ENCODE measurements around the gene LETM1. TPM values are rescaled to one million over a fixed set of nuclear protein-coding genes. Genes with fewer than 3 reads are reported as not detected.

The LETM1 gene
- total RNA-seq, 4 donors from 2014 or later: 93.3 to 151 (median 121) TPM

GRCh38 chr4:1767770-1768366, 88.1 kb downstream of the LETM1 start:
- Histone ChIP-seq H3K27me3 (peaks cover 0 to 18% of the 10 kb centered on the region in 2 donors), H3K36me3 (no peaks in the 10 kb centered on the region), H3K4me3 (peak overlapping the region; percentile 33 to 65 (median 54)), H3K4me1 (peaks cover 0 to 23% (median 10%) of the 10 kb centered on the region in 4 donors), H3K27ac (no peak overlapping the region), H3K9me3 (no peaks in the 10 kb centered on the region)
- peak in 2 of 3 donors; percentile 55 to 71 for DNase-seq
- no peak for TF ChIP-seq POLR2A (IDR thresholded peaks at IDR 0.05)
- peak in 4 of 6 experiments; percentile 12 to 31 (median 14) for TF ChIP-seq CTCF (IDR thresholded peaks at IDR 0.05)

- Histone ChIP-seq H3K27ac (no peak overlapping the region), H3K36me3 (no peaks in the 10 kb centered on the region), H3K4me1 (peaks cover 0 to 24% (median 10%) of the 10 kb centered on the region in 4 donors), H3K27me3 (peaks cover 0 to 18% of the 10 kb centered on the region in 2 donors), H3K4me3 (peak overlapping the region; percentile 33 to 65 (median 54)), H3K9me3 (no peaks in the 10 kb centered on the region)
- peak in 1 of 3 donors; percentile 25 for DNase-seq
- TF ChIP-seq POLR2A (IDR thresholded peaks at IDR 0.05) (no peak), CTCF (IDR thresholded peaks at IDR 0.05) (no peak)
These were observed 88.7 kb downstream of the LETM1 start for GRCh38 chr4:1767061-1767769.

- H3K4me3 ChIP-seq: peak overlapping the region; percentile 33 to 65 (median 54)
- H3K9me3 ChIP-seq: no peaks in the 10 kb centered on the region
- TF ChIP-seq POLR2A (IDR thresholded peaks at IDR 0.05) (no peak), CTCF (IDR thresholded peaks at IDR 0.05) (no peak)
- no peak overlapping the region for H3K27ac ChIP-seq
- no peaks in the 10 kb centered on the region for H3K36me3 ChIP-seq
- no peak for DNase-seq
- H3K27me3 ChIP-seq: peaks cover 0 to 18% of the 10 kb centered on the region in 2 donors
- peaks cover 0 to 24% (median 10%) of the 10 kb centered on the region in 4 donors for H3K4me1 ChIP-seq
These were observed 89.6 kb downstream of the LETM1 start for GRCh38 chr4:1766106-1767060.

GRCh38 chr4:1765409-1766072, 90.4 kb downstream of the LETM1 start:
- H3K4me3 ChIP-seq: no peak overlapping the region
- H3K9me3 ChIP-seq: no peaks in the 10 kb centered on the region
- TF ChIP-seq POLR2A (IDR thresholded peaks at IDR 0.05): no peak
- no peak for TF ChIP-seq CTCF (IDR thresholded peaks at IDR 0.05)
- H3K4me1 ChIP-seq: peaks cover 0 to 24% (median 10%) of the 10 kb centered on the region in 4 donors
- DNase-seq: no peak
- no peak overlapping the region for H3K27ac ChIP-seq
- H3K36me3 ChIP-seq: no peaks in the 10 kb centered on the region
- peaks cover 0 to 18% of the 10 kb centered on the region in 2 donors for H3K27me3 ChIP-seq

- H3K4me1 ChIP-seq: peaks cover 0 to 24% (median 10%) of the 10 kb centered on the region in 4 donors
- no peak overlapping the region for H3K4me3 ChIP-seq
- no peak overlapping the region for H3K27ac ChIP-seq
- no peaks in the 10 kb centered on the region for H3K9me3 ChIP-seq
- peaks cover 0 to 18% of the 10 kb centered on the region in 2 donors for H3K27me3 ChIP-seq
- no peak for TF ChIP-seq POLR2A (IDR thresholded peaks at IDR 0.05)
- no peak for TF ChIP-seq CTCF (IDR thresholded peaks at IDR 0.05)
- no peak for DNase-seq
- no peaks in the 10 kb centered on the region for H3K36me3 ChIP-seq
These were observed 91.3 kb downstream of the LETM1 start for GRCh38 chr4:1764670-1765069.
